Activated CD4-positive, alpha-beta T cell treated with anti-CD3 and anti-CD28 coated beads for 4 hours (primary cell): Measurements from ENCODE around the gene ZNF536.
"Not testable (repeated sequence)": the region's sequence is repeated elsewhere in the genome, so short reads cannot be mapped to it uniquely, and the experiment has no call there.

Experiments used
- DNase-seq, 2 donors: peaks; one replicate each; pipeline ENCODE4 v3.0.0-alpha.2; 2020

The ZNF536 gene

DNA sequence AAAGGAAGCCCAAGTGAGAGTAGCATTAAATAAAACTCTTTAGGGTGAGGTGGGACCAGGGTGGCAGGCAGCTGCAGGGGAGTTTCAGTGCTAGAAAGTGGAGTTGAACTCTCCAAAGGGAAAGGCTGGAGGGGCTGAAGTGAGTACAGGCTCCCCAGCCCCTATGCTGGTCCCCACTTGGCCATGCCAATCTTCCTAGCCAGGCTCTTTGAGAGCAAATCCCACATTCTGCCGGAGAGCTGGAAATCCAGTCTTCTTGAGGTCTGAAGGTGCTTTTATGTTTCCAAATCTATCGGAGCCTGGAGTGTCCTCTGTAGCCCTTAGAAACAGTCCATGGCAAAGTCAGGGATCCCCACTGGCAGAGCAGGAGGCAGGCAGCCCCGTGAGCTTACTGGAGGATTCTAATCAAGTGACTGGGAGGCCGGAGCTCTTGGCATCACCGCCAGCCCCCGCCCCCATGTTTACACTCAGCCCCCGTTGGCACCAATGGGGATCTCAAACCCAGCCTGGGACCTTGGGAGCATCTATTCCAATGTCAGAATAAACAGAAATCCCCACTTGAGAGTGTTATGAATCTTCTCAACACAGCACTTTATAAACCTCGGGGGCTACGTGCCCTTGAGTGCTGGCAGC is 18.3 kb downstream of the ZNF536 start:
- DNase-seq, result no peak

DNA sequence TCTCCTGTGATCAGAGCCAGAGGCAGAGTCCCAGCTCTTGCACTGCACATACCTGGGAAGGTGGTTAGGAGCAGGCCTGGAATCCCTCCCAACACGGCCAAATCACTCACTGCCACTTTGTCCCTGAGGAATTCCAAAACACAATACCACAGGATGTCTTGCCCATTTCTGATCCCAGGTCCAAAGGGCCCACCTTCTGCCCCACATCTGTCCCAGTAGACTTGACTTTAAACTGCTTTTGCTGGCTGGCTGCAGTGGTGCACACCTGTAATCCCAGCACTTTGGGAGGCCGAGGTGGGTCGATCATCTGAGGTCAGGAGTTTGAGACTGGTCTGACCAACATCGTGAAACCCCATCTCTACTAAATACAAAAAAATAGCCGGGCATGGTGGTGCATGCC is 18.9 kb downstream of the ZNF536 start:
- DNase-seq, result no peak

DNA sequence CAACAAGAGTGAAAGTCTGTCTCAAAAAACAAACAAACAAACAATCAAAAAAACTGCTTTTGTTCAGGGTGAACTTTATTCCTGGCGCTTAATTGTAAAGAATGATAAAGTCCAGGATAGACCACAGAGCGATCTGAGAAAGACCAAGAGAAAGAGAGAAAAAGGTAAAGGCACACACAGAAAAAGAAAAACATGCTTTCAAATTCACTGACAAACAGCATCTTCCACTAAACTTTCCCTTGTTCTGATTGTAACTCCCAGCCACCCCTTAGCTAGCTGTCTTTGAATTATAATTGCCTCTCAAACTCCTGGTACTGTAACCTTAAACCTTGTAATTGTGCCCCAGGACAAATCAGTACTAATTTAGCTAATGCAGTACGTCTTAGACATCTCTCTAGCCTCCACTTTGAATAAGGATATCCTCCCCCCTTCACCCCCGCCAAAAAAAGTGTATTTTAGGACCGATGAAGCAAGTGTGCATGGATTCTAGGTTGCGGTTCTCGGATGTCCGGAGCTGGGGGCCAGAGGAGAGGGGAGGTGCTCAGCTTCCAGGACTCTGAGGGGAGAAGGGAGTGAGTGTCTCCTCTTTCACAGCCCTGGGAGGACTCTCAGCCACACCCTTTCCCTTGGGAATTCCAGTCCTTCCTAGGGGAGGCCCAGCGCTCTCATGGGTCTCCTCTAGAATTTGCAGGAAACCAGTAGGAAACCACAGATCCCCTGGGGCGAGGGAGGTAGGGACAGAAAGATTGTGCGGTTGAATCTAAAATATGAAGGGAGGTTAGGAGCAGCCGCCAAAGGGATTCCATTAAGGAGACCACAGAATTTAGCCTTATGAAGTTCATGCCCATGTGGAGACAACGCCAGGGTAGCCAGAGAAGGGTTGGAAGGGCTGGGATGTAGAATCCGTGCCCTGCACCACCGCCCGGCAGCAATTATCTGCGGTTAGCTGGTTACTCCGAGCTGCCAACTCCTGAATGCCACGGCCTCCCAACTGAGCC is 19.7 kb downstream of the ZNF536 start:
- DNase-seq, result no peak

DNA sequence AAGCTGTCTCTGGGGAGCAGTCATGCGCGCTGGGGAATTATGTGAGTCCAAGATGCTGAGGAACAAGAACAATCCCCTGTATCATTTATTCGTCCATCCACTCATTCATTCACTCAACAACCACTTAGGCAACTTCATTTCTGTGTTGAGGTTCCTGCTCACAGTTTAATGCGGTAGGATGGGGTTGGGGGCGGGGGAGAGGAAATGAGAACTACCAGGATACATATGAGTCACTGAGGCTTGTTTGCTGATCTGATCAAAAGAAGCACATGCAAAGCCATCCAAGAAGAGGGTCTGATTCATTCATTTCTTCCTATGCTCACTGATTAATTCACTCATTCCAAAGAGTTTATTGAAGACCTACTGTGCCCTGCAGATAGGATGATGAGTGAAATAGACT is 20.9 kb downstream of the ZNF536 start:
- no peak for DNase-seq

DNA sequence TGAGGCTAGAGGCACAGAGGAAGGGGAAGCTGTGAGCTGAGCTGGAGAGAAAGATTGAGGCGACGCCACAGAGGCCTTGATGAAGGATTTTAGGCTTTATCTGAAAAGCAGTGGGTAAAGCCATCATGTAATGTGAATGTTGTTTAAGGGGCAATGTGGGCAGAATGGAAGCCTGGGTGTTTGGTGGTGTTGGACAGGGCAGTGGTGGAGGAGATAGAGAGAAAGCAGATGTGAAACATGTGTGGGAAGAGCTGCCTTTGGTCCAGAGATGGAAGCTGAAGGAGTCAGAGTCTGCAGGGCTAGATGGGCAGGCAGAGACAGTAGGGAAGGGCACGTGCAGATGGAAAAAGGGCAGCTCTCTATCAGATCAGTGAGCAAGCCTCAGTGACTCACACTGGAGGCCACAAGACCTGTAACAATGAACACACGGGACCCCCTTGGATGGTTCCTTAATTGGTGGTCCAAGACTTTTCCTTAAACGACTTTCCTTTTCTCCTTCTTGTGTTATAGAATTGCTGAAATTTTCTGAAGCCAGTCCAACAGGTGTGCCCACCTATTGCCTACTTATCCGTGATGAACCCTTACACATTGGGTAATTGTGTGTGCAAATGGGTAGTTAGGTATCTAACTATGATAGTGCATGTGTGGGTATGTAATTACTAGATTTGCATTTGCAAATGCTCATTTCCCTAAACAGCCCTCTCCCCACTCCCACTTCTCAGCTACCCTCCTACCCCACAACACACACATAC is 21.7 kb downstream of the ZNF536 start:
- no peak for DNase-seq

DNA sequence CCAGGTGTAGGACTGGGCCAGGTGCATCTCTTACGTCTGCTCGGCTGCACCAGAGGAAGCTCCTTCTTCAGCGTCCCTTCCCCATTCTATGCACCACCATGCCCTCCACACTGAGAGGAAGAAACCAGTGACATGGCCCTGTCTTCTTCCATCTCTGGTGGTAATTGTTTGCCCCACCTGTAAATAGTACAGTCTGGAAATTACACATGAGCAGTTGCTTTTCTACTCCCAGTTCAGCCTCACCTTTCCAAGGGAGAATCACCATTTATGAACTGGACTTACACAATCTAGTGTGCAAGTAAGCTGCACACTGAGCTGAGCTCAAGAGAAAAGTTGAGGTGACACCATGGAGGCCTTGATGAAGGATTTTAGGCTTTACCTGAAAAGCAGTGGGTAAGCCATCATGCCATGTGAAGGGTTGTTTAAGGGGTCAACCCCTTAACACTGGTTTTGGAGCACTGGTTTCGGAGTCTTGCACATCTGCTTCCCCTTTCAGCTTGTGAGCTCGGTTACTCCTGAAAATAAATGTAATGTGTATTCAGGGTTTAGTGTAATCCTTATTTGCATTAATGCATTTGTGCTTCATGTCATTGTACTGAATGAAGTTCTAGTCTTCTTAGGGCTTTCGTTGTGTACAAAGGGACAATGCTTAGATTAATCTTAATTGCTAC is 22.4 kb downstream of the ZNF536 start:
- DNase-seq, result no peak

DNA sequence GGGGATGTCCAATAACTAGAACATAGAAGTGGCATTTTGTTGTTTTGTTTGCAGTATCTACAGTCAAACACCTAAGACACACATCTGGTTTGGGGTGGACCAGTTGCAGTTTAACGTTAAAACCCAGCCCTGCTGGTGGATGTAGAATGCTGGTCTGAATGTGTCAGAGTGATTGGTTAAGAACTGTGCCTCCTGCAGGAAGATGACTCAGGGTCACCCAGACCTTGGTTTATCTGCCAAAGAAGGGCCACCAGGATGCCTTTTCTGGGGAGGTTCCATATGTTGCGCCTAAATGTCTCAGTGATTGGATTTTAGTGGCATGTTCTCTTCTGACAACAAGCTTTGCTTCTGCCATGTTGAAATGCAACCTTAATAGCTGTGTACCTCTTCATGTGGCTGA is 23.1 kb downstream of the ZNF536 start:
- DNase-seq, result no peak

DNA sequence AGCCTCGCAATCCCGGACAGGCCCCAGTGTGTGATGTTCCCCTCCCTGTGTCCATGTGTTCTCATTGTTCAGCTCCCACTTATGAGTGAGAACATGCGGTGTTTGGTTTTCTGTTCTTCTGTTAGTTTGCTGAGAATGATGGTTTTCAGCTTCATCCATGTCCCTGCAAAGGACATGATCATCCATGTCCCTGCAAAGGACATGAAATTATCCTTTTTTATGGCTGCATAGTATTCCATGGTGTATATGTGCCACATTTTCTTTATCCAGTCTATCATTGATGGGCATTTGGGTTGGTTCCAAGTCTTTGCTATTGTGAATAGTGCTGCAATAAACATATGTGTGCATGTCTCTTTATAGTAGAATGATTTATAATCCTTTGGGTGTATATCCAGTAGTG is 26.4 kb downstream of the ZNF536 start:
- not testable (repeated sequence) for DNase-seq

DNA sequence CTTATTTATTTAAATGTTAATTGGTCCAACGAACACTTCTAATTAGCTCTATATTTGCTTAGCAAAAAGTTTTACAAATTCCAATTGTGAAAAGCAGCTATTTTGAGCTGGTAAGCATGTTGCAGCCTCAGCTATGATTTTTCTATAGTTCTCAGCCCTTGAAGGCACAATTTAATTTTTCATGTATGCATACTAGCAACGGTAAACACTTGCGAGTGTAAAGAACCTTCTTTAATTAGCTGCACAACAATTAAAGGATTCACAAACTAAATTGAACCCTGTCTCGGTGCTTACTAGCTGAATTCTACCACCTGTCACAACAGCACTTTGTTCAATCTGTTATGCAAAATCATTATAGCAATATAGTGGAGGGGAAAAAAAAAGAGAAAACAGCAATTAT is 29.8 kb downstream of the ZNF536 start:
- DNase-seq, result no peak

DNA sequence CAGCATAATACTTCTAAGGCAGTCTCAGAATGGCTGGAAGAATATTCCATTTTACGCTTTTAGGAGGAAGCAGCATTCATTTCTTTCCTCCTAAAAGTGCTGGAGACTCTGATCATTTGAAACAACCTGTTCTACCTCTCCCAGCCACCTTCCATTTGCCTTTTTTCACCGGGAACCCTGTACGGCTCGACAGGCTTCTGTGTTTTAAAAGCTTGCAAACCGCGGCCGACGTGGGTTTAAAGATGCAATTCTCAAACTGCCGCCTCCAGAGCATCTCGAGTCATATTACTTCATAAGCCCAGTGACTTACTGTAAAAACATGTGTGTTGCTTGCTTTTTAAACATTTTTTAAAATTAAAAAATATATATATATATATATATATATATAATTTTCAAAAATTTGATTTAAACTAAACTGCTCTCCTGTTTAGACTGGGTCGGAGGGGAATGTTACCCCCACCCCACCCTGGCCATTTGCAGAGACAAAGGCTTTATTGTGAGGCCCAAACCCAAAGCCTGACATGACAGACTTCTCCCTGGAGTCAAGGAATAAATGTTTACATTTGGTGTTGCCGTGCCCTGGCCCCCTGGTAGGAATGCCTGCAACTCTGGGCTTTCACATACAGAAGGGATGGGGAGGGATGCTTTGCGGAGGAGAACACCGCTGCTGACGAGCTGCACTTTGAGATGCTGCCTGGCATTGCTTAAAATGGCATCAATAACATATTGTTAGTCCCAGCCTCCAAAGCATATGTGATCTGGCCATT is 30.4 kb downstream of the ZNF536 start:
- DNase-seq, result no peak

DNA sequence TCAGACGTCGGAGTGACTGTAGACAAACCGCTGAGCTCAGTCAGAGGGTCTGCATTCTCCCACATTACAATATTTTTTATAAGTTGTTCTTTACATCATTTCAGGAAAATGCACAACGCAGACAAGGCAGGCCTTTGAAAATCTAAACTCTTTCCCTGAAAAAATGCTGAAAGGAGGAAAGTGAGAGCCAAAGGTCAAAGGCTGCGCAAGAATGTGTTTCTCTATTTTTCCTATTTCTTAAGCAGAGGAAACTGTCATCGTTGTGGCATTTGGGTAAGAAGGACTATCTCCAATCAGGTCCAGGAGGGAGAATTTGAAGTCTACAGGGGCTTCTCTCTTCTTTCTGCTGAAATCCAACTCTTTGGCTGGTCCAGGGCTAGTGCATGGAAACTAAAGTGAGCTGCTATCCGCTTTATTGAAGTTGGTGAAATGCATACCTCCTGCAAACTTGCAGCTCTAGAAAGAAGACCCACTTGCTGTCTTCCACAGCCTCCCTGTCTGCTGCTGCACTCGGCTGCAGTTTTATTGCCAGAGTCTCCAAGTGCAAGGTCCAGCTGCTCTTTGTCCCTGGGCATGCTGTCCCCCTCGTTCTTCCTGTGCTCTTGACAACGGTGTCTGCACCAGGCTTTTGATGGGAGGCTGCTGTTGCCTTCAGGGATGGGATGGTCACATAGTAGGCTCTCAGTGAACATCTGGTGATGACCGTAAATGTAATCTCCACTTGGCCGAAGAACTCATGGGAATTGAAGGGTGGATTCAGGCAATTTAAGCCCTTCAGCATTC is 31.2 kb downstream of the ZNF536 start:
- DNase-seq, result no peak

DNA sequence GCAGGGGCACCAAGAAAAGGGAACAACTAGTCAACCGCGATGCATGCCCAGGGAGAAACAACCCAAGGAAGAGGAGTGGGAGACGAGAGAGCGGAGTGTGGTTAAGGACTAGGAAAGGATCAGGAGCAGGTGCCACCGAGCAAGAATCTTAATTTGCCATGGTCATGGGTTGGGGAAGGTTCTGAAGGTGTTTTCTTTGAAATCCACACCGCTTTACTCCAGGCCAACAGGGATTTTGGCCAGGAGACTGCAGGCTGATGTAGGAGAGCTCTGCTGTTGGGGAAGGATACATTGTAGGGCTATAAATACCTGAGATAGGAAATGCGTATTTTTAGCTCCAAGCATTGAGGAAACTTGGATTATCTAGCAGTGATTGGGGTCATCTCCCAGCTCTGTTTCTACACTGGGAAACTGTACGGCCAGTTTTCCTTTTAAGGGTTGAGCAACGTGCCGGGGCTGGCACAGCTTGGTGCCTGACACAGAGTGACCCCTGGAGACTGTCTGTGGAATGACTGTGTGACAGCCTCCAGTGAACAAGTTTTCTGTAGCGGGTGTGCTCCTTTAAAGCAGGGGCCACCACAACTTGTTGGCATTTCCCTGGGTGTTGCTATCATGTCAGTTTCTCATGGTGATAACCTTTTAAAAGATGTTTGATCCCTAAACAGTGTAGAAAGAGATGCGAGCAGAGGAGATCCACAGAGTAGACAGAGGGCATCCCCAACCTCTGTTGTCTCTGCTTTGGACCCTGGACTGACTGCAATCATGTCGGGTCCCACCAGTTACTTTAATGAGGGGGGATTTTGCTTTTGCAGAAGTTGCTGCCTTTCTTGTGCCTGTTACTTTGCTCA is 34.3 kb downstream of the ZNF536 start:
- DNase-seq, result no peak

DNA sequence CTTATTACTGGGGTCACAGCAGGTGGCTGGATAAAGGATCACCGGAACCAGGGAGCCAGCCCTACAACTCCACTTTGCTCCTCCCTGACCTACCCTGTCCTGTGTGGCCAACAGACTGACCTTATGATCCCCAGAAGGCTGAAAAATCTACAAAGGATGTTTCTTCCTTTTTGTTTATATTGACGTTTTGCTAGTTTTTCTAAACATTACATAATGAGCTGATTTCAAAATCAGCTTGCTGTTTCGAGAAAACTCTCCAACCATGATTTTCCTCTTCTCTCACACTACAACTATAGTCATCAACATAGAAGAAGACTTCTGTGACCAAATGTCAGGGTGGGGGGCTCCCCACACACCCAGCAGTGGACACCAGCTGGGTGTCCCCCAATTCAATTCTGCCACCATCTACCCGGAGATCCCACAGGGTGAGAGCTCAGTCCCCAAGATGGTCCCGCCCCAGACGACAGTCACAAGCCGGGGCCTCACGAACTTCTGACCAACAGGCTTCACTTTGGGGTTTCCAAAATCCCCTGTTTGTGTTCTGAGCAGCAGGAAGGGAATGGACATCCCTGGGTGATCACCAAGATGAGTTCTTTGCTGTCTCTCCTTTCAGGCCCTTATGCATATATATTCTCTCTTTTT is 35.0 kb downstream of the ZNF536 start:
- no peak for DNase-seq

DNA sequence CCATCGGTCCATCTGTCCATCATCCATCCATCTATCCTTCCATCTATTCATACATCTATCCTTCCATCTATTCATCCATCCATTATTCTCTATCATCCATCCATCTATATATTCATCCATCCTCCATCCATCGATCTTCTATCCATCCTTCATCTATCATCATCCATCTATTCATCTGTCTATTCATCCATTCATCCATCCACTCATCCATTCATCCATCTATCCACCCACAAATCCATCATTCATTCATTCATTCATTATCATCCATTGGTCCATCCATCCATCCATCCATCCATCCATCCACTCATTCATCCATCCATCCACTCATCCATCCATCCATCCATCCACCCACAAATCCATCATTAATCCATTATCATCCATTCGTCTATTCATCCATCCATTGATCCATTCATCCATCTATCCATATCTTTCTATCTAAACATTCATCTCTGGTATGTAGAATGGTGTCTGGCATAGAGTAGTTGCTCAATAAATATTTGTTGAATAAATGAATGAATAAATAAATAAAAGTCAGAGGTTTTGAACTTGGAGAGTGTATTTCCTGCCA is 36.6 kb downstream of the ZNF536 start:
- no peak for DNase-seq

DNA sequence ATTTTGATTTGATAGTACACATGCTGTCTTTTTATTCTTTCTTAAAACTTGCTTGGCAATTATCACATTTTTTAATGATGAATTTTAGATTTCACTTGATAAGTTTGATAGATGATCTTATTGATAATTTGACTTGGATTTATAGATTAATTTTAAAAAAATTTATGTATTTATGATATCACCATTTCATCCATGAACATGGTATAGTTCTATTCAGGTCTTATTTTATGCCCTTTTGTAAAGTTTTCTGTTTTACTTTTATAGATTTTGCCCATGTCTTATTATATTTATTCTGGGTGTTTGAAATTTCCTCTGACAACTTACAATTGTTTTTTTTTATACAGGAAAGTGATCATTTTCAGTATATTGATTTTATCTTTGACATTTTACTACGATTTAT is 39.5 kb downstream of the ZNF536 start:
- no peak for DNase-seq

DNA sequence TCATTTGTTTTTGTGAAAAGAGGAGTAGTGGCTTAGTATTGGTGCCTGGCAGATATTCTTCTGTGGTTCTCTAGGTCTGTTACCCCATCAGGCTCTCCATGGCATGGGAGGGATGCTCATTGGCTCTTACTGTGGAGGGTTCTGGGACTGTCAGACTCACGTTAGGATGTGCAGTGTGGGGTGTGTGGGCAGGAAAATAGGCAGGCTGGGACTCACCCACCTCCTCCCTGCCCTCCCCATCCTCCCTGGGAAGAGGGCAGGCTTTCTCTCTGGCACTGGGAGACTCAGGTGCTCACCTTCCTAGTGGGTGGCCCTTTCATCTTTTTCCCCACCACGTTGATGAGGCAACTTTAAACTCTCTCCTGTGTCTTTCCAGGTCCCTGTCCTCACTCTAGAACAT is 44.2 kb downstream of the ZNF536 start:
- no peak for DNase-seq

DNA sequence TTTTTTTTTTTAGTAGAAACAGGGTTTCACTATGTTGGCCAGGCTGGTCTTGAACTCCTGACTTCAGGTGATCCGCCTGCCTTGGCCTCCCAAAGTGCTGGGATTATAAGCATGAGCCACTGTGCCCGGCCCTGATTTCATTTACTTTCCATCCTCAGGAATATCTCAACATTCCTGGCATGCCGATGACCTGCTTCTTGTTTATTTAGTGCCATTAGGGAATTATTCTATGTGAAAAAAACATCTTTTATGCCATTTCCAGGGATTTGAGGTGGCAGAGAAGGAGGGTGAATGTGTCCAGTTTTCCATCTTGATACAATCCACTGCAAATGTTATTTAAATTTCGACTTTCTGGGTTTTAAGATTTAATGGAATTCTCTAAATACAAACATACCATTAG is 45.0 kb downstream of the ZNF536 start:
- DNase-seq, result not testable (repeated sequence)

DNA sequence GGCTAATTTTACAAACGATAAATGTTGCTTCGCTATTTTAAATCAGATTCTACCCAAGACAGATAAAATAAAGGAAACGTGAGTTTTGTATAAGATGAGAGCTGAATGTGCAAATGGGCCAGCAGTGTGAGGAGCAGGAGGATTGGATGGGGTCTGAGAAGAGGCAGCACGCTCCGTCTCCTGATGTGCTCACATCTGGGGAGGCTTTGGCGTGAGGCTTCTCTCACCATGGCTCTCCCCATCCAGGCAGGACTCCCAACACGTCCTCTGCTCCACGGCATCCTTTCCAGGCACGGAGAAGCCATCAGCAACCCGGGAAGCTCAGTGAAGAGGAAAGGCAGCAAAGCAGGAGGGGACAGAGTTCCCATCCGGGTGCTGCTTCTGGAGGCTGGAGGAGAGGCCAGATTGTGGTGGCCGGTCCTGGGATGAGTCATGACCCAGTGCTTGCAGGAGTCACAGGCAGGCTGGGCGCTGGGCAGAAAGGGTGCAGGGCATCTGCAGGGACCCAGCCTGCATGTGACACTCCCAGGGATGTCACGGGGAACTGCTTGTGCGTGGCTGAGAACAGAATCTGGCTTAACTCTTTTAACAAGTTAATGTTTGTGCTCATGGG is 47.5 kb downstream of the ZNF536 start:
- no peak for DNase-seq

DNA sequence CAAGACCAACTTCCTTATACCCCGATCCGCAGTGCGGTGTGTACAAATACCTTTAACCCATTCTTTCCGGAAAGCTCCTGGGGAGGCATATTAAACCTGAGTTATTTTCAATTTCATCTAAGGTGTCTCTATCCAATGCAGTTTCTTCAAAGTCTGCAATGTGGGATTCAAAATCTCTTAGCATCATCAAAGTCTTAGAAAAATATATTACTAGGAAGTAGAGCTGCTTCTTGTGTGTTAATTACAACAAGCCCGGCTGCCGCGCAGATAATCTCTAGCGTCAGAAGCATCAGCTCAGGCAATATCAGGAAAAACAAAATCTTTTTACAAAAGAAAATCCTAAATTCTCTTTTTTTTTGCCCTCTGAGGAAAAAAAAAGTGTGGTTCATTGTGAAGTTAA is 48.1 kb downstream of the ZNF536 start:
- DNase-seq, result no peak
